ENCODE measurements around the gene CXorf49B. TPM values are rescaled to one million over a fixed set of nuclear protein-coding genes. Genes with fewer than 3 reads are reported as not detected.

The CXorf49B gene
- total and polyA plus RNA-seq, 10 of the 15 experiments (the other 5 are each of a cell fraction or from before 2014, with no cell fraction given) = not detected

DNA sequence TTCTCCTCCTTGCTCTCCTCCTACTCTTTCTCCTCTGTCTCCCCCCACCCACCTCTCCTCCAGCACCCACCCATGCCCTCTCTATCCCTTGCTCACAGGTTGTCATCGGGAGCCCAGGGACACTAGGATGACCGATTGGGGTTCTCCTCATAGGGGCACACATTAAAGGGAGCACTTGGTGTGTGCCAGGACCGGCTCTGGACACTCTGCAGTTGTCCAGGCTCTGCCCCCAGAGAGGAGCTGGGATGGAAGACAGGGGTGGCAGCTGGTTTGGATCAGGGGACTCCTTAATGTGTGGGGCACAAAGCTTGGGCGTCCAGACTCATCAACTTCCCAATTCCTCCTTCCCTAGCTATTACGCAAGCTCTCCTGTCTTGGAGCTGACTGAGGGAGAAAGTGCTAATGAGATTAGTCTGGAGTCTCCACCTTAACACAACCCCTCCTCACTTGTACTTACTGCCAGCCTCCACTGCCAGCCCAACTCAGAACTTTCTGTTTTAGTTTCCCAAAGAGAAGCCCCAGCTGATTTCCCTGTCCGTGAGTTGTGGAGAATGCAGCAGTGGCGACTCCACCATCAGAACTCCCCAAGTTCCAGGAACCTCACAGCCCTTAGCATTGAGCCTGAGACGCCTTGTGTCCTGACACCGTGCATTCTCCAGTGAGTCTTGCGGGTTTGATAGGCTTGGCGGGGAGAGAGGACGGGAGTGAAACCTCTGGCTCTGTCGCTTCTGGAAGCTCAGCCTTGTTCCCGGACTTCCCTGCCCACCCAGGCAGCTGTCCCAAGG is 52.2 kb downstream of the CXorf49B start:
- 39% methylated on average over 14 of the region's 14 CpGs for WGBS (ENCODE audit: insufficient coverage, insufficient replicate concordance, low lambda C conversion rate, missing lambda C conversion rate)

DNA sequence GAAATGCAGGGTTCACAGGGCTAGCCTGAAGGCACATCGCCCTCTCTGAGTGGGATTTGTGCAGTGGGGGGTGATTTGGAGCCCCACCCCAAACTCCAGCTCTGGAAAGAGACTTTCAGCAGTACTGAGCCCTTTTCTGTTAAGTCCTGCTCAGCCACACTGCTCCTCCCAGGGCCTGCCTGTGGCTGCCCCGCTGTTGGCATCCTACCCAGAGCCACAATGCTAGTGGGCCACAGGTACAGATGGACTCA is 52.7 kb downstream of the CXorf49B start:
- Histone ChIP-seq H3K4me1 (ENCODE audit: control insufficient read depth, insufficient read depth, low read length) (no peaks in the 10 kb centered on the region), H3K36me3 (ENCODE audit: control insufficient read depth in 2 of 2, insufficient read depth in 2 of 2, low read length in 1 of 2) (no peaks in the 10 kb centered on the region), H3K9ac (ENCODE audit: control insufficient read depth, insufficient read depth, low read length) (no peak overlapping the region), H3K9me3 (replicated peaks; ENCODE audit: control insufficient read depth, insufficient read depth, low read length) (no peaks in the 10 kb centered on the region; the same call in 2 of the 3 replicates), H2AFZ (ENCODE audit: control insufficient read depth, low read depth, low read length) (no peak overlapping the region), H3K27ac (ENCODE audit: control insufficient read depth, insufficient read depth) (no peak overlapping the region), H3K27me3 (replicated peaks in 1 of 2; ENCODE audit: control insufficient read depth in 2 of 2, insufficient read depth in 2 of 2, low read length in 1 of 2) (no peaks in the 10 kb centered on the region), H3K4me3 (no peak overlapping the region), H4K20me1 (ENCODE audit: control insufficient read depth, insufficient read depth) (no peaks in the 10 kb centered on the region), H3K4me2 (ENCODE audit: control insufficient read depth, insufficient read depth) (no peak overlapping the region), H3K79me2 (ENCODE audit: control insufficient read depth, insufficient read depth, low read length) (no peaks in the 10 kb centered on the region)
- in situ Hi-C loops (cut with MboI) = no loop called here
- SMC1A ChIA-PET (ENCODE audit: uncharacterized antibody, unreplicated experiment) = no interaction called here
- WGBS (ENCODE audit: insufficient coverage, insufficient replicate concordance, low lambda C conversion rate, missing lambda C conversion rate) = 0% methylated on average over 2 of the region's 2 CpGs
- ATAC-seq (no peak), DNase-seq (ENCODE audit: low read depth, low spot score) (no peak), FAIRE-seq (no peak)
- BruUV-seq (replicated peaks) = no TSS peak
- POLR2A ChIA-PET = no interaction called here
- intact Hi-C loops (cut with micrococcal nuclease; ENCODE audit: unreplicated experiment) = no loop called here
- TF ChIP-seq CEBPB (IDR thresholded peaks at IDR 0.05; ENCODE audit: borderline replicate concordance in 1 of 2, low read depth in 2 of 2, low read length in 2 of 2) (no peak), GABPA (IDR thresholded peaks at IDR 0.05; ENCODE audit: low read depth) (no peak), MYC (IDR thresholded peaks at IDR 0.05; ENCODE audit: insufficient read depth, insufficient read length, insufficient replicate concordance, low read length, severe bottlenecking) (no peak)
- TF ChIP-seq, protein P1, sequence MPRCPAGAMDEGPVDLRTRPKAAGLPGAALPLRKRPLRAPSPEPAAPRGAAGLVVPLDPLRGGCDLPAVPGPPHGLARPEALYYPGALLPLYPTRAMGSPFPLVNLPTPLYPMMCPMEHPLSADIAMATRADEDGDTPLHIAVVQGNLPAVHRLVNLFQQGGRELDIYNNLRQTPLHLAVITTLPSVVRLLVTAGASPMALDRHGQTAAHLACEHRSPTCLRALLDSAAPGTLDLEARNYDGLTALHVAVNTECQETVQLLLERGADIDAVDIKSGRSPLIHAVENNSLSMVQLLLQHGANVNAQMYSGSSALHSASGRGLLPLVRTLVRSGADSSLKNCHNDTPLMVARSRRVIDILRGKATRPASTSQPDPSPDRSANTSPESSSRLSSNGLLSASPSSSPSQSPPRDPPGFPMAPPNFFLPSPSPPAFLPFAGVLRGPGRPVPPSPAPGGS (IDR thresholded peaks at IDR 0.05; ENCODE audit: borderline replicate concordance, insufficient read depth, low read depth, low read length, poor library complexity, severe bottlenecking) = no peak
- TF ChIP-seq, protein P2, sequence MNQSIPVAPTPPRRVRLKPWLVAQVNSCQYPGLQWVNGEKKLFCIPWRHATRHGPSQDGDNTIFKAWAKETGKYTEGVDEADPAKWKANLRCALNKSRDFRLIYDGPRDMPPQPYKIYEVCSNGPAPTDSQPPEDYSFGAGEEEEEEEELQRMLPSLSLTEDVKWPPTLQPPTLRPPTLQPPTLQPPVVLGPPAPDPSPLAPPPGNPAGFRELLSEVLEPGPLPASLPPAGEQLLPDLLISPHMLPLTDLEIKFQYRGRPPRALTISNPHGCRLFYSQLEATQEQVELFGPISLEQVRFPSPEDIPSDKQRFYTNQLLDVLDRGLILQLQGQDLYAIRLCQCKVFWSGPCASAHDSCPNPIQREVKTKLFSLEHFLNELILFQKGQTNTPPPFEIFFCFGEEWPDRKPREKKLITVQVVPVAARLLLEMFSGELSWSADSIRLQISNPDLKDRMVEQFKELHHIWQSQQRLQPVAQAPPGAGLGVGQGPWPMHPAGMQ (IDR thresholded peaks at IDR 0.05; ENCODE audit: borderline replicate concordance) = no peak
- CTCF ChIA-PET = no interaction called here
- RAD21 ChIA-PET (ENCODE audit: unreplicated experiment) = no interaction called here

More for the DNA sequence above, 52.2 kb downstream of the CXorf49B start:
- intact Hi-C loops (cut with micrococcal nuclease; ENCODE audit: unreplicated experiment) (no loop called here), in situ Hi-C loops (cut with MboI) (no loop called here)
- no peaks in the 10 kb centered on the region for H3K27me3 ChIP-seq (replicated peaks in 1 of 2; ENCODE audit: control insufficient read depth in 2 of 2, insufficient read depth in 2 of 2, low read length in 1 of 2)
- ChIA-PET CTCF (no interaction called here), POLR2A (no interaction called here), SMC1A (ENCODE audit: uncharacterized antibody, unreplicated experiment) (no interaction called here), RAD21 (ENCODE audit: unreplicated experiment) (no interaction called here)
- no peaks in the 10 kb centered on the region; the same call in 2 of the 3 replicates for H3K9me3 ChIP-seq (replicated peaks; ENCODE audit: control insufficient read depth, insufficient read depth, low read length)
- H3K36me3 ChIP-seq (ENCODE audit: control insufficient read depth in 2 of 2, insufficient read depth in 2 of 2, low read length in 1 of 2) = no peaks in the 10 kb centered on the region
- DNase-seq (ENCODE audit: low read depth, low spot score) (no peak), FAIRE-seq (no peak), ATAC-seq (no peak)
- no TSS peak for BruUV-seq (replicated peaks)
- H3K27ac ChIP-seq (ENCODE audit: control insufficient read depth, insufficient read depth) = no peak overlapping the region
- no peak overlapping the region for H3K4me3 ChIP-seq
- TF ChIP-seq BHLHE40 (IDR thresholded peaks at IDR 0.05; ENCODE audit: borderline replicate concordance in 1 of 2, low read depth in 2 of 2, low read length in 1 of 2) (no peak), TCF12 (IDR thresholded peaks at IDR 0.05; ENCODE audit: low read depth, low read length) (no peak), SREBF1 (IDR thresholded peaks at IDR 0.05; ENCODE audit: low read length) (no peak), SMAD1 (IDR thresholded peaks at IDR 0.05; ENCODE audit: low read depth, partially characterized antibody) (no peak), CBFB (IDR thresholded peaks at IDR 0.05; ENCODE audit: low read depth) (no peak)
- H3K4me2 ChIP-seq (ENCODE audit: control insufficient read depth, insufficient read depth) = no peak overlapping the region
- no peak overlapping the region for H2AFZ ChIP-seq (ENCODE audit: control insufficient read depth, low read depth, low read length)
- no peaks in the 10 kb centered on the region for H4K20me1 ChIP-seq (ENCODE audit: control insufficient read depth, insufficient read depth)
- no peak overlapping the region for H3K9ac ChIP-seq (ENCODE audit: control insufficient read depth, insufficient read depth, low read length)
- no peaks in the 10 kb centered on the region for H3K79me2 ChIP-seq (ENCODE audit: control insufficient read depth, insufficient read depth, low read length)
- H3K4me1 ChIP-seq (ENCODE audit: control insufficient read depth, insufficient read depth, low read length) = no peaks in the 10 kb centered on the region

Measured in GM12878 (cell line).